C4-2B (cell line): ENCODE results near the gene PTS.

Source experiments
- CTCF ChIP-seq: fragments of 450-650 bp; conservative IDR thresholded peaks from 2 replicates; pipeline ENCODE4 v1.5.1; 2017; ENCODE audit warnings: mild to moderate bottlenecking
- ZFX ChIP-seq: fragments of 450-650 bp; IDR thresholded peaks from 2 replicates; pipeline ENCODE4 v1.6.1; 2017

- TF ChIP-seq CTCF (no peak), ZFX (no peak)
These were observed 45.0 kb downstream of the PTS start for GRCh38 chr11:112271242-112271641.
